Stimulated activated CD8-positive, alpha-beta memory T cell treated with anti-CD3 and anti-CD28 coated beads, Interleukin-4, amount 100 ng/mL, for 4 hours (primary cell): ENCODE results near the gene ASPM.
"Not testable (repeated sequence)": the region's sequence is repeated elsewhere in the genome, so short reads cannot be mapped to it uniquely, and the experiment has no call there.

Source experiments
- DNase-seq, 2 donors: peaks; one replicate each; pipeline ENCODE4 v3.0.0-alpha.2; 2020; ENCODE audit warnings: low read depth in 2 of 2, low spot score in 1 of 2

ASPM gene

DNA sequence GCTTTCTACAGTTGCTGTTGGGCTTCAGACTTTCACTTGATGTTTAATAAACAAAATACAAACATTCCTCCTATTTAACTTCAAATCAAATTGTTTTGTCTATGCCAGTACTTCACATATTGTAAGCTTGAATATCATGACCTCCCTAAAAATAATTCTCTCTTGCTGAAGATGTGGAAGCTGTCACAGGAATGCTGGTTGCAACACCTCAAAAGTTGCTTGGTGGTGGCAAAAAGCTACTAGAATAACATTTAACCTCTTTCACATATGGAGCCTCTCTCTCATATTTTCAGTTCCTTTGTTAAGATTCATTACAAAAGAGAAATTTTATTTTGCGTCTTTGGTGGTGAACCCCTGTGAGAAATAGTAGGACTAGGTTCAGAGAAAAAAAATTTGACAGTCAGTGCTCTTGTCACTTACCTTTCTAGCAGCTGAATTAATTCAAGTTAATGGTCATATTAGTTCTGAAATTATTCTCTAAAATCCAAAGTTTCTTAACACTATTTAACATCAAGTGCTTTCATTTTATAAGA lies 53.9 kb downstream of the ASPM start:
- no peak for DNase-seq

DNA sequence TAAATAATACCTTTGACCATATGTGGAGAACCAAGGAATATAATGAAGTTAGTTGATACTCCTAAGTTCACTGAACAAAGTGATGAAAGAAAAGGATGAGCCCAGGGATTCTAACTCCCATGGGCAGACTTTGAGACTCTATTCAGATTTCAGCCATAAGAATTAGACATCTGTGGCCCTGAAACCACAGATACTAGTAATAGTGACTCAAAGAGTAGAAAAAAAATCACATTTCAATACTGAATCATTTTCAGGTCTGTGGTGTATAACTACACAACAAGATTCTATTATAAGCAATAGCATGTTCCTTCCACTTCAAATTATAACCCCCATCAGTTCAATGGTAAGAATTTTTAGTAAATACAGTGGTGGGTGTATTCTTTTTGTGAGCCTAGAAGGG lies 63.0 kb downstream of the ASPM start:
- DNase-seq: no peak

- DNase-seq: no peak
Measured at GRCh38 chr1:197081117-197081753, 65.2 kb downstream of the ASPM start.

GRCh38 chr1:197080323-197080722 lies 66.1 kb downstream of the ASPM start:
- no peak for DNase-seq

DNA sequence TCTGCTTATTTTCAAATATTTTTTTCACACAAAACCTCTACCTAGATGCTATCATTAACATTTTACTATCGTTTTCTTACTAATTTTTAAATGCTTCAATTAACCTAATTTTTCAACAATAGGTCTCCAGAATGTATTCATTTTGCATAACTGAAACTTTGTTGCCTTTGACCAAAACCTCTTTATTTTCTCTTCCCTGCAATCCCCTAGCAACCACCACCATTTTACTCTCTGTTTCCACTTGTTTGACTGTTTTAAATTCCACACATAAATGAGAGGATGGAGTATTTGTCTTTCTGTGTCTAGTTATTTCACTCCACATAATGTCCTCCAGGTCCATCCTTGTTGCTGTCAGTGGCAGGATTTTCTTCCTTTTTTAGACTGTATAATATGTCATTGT lies 69.9 kb downstream of the ASPM start:
- no peak for DNase-seq

GRCh38 chr1:197073978-197074377 lies 72.5 kb downstream of the ASPM start:
- DNase-seq: no peak

DNA sequence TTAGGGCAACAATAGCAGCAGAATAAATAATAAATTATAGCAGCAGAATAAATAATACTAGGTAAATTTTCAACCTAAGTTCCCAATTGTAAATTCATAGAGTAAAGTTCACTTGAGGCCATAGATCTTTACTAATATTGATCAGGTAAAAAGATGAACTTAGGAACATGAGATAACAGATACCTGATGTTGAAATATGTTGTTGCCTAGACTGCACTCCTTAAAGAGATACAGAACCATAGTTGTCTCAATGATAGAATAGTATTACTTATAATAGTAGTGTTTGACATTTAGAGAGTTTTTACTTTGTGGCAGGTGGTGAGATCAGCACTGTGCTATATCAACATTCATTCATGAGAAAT lies 79.0 kb downstream of the ASPM start:
- no peak for DNase-seq

DNA sequence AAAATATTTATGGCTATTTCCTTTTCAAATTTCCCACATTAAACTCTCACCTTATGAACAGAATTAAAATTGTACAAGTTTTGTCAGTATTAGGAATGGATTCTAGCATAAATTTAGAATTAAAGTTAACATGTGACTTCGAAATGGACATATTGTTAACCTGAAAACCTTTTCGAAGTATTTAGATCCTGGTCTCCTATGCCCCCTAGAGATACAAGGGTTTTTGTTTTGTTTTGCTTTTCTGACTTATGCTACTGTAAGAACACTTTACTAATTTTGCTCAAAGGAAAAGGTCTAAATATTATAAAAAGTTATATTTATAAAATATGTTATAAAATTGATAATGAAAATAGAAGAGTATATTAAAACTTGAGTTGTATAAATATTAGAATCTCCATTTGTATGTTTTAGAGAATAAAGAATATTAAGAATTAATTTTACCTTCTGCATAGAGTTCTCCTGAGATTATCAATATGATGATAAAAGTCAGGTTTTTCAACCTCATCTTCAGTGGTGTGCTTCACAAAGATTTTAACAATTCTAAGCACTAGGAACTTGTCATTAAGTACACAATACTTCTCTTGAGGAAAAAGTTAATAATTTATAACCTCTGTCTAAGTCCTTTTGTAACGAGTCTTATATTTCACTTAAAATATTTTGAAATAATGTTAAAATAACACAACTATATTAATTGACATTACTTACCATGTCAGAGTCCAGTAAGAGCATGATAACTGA lies 79.6 kb downstream of the ASPM start, which contains the start of gene F13B:
Gene F13B (minus strand): TSS at position 542 of the 738 bp plus-strand sequence. CDS start 37 bp downstream, at position 505.
- no peak for DNase-seq

DNA sequence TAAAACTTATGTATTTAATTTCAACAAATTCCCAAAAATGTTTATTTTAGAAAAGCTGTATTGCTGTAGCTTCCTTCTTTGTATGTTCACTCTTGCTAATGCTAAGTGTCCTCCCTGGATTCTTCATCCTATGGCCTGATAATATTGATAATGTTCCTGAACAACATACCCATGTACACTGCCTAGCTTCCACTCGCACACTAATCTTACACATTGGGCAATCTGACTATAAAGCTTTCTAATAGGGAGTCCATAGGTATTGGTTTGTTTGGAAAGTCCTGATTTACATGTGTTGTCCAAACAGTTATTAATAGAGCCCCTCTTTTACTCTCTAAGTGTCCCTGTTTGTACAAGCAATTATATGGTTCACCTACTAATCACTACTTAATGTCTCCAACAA lies 80.2 kb downstream of the ASPM start:
- no peak for DNase-seq

DNA sequence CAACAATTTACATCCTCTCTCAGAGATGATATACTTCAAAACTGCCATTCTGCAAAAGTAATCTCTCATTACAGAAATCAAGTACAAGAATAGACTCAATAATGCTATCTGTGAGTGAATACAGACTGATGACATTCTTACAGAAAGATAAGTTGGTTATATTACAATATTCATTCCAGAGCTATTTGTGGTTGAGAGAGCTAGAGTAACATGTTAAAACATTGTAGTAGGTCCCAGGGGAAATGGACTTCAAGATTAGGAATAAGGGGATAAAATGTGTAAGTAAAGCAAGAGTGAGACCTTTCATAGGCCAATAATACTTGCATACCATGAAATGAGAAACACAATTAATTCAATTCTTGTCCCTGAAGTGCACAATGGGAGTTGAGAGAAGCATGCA lies 80.9 kb downstream of the ASPM start:
- DNase-seq: no peak

DNA sequence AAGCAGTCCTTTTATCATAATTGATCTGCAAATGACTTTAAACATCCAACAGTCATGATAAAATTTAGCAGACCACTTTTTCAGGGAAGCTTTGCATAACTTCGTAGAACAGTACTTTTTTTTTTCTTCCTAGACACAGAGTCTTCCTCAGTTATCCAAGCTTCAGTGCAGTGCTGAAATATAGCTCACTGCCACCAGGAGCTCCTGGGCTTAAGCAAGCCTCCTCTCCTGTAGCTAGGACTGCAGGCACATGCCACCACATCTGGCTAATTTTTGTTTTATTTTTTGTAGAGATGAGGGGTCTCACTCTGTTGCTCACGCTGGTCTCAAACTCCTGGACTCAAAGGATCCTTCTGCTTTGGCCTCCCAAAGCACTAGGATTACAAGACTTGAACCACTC lies 83.3 kb downstream of the ASPM start:
- no peak for DNase-seq

DNA sequence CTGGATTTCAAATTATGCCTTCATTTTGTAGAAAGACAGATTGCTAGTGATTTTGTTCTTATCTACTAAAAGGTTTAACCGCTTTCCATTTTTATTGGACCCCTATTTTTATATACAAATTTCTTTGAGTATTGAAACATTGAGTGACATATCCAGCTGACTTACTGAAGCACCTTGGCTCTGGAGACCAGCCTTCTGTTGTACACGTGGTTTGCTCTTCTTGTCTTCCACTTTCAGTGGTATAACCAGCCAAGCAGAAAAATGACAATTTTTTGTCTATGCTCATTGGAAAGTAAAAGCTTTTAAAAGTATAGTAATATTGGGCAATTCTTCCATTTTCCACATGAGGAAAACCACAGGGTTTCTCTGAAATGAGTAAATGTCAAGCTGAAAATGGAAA lies 83.8 kb downstream of the ASPM start:
- no peak for DNase-seq

- no peak for DNase-seq
Measured at GRCh38 chr1:197049100-197049499, 97.4 kb downstream of the ASPM start.

GRCh38 chr1:197042676-197043341 lies 103.7 kb downstream of the ASPM start:
- DNase-seq: no peak

DNA sequence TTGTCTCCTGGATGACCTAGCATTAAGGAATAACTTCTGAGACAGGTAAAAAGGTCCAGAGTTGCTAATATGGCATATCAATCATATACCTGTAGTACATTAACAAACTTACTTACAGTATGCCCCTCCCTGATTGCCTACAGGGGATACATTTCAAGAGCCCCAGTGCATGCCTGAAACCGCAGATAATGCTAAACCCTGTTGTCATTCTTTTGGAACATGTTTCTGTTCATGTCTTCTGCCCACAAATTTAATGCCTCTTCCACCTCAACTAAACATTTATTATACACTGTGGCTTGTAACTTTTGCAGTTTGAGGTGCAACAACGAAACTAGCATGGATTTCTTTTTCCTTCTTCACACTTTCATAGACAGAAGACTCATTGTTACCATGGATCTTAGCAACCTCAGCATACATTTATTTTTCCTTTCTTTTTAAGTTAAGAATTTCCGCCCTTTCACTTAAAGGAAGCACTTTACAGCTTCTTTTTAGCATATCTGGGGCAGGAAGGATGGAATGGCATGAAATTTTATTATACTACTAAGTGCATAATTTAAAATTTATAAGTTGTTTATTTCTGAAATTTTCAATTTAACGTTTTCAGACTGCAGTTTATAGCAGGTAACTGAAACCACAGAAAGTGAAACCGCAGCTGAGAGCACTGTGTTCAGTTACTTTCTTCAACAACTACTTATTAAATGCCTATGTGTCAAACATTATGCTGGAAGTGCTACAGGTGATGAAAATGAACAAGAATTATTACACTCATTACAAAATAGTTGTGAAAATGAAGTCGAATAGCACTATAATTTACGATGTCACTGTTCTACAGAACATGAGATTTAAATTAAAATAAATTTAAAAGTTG lies 104.7 kb downstream of the ASPM start:
- DNase-seq: no peak

DNA sequence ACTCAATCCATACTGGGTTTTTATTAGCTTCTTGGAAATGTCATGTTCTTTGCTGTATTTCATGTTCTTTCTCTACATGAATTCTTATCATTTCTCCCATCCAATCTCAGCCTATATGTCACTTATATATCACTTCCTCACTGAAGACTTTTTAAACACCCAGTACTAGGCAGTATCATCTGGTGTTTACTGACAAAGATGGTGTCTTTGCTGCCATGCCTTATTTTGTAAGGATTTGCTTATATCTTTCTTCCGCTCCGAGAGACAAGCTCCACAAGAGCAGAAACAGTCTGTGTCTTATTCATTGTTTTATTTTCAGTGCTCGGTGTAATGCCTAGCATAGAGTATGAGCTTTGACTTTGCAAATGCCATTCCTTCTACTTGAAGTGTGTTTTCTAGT lies 109.6 kb downstream of the ASPM start:
- DNase-seq: no peak

- not testable (repeated sequence) for DNase-seq
Measured at GRCh38 chr1:197034631-197035339, 111.7 kb downstream of the ASPM start.
